Coronary artery (tissue), 2 donors: ENCODE results near the gene FER1L5.

Experiments
- DNase-seq: peaks from one replicate; pipeline ENCODE4 v3.0.0-alpha.2; 2017; ENCODE audit warnings: low spot score
- H3K27ac ChIP-seq, 2 donors: fragments of 200-600 bp; sonication (generic); one replicate each; pipeline ENCODE4 v1.5.1; 2016 to 2019
- H3K4me3 ChIP-seq: fragments of 200-600 bp; sonication (generic); 2 replicates; pipeline ENCODE4 v1.5.1; 2016; ENCODE audit warnings: mild to moderate bottlenecking, moderate library complexity
- CTCF ChIP-seq: fragments of 200-600 bp; sonication (generic); IDR thresholded peaks from one replicate; pipeline ENCODE4 v1.5.1; 2019; ENCODE audit warnings: antibody characterized with exemption

FER1L5 gene

GRCh38 chr2:96739633-96740428 lies 97.3 kb downstream of the FER1L5 start, which contains the start of gene LMAN2L:
Gene LMAN2L (minus strand): TSS chr2:96740064. CDS start chr2:96740040, 24 bp downstream.
- Histone ChIP-seq H3K4me3 (peak within 1 kb of the TSS; percentile 90), H3K27ac (peak within 1 kb of the TSS; percentile 49 to 81)
- DNase-seq = peak; percentile 99
- TF ChIP-seq CTCF = no peak

- DNase-seq = no peak
- no peak overlapping the region for H3K27ac ChIP-seq
- H3K4me3 ChIP-seq = no peak overlapping the region
- TF ChIP-seq CTCF = no peak
Observed at GRCh38 chr2:96747061-96747617, 104.6 kb downstream of the FER1L5 start.

- Histone ChIP-seq H3K27ac (no peak overlapping the region), H3K4me3 (no peak overlapping the region)
- TF ChIP-seq CTCF = no peak
- no peak for DNase-seq
Observed at GRCh38 chr2:96751800-96752199, 109.2 kb downstream of the FER1L5 start.

GRCh38 chr2:96753661-96754282 lies 111.2 kb downstream of the FER1L5 start:
- no peak overlapping the region for H3K4me3 ChIP-seq
- no peak for TF ChIP-seq CTCF
- no peak for DNase-seq

GRCh38 chr2:96754317-96754716 lies 111.8 kb downstream of the FER1L5 start:
- Histone ChIP-seq H3K4me3 (no peak overlapping the region), H3K27ac (no peak overlapping the region)
- no peak for TF ChIP-seq CTCF
- DNase-seq = no peak

More at GRCh38 chr2:96753661-96754282, 111.2 kb downstream of the FER1L5 start:
- H3K27ac ChIP-seq = no peak overlapping the region
